ENCODE measurements around the gene TFF2. TPM values are rescaled to one million over a fixed set of nuclear protein-coding genes. Genes with fewer than 3 reads are reported as not detected.

TFF2 gene
- polyA plus RNA-seq, 1 of the 3 experiments (the other 2 are of a cell fraction), result not detected

GRCh38 chr21:42309753-42310213, 41.0 kb downstream of the TFF2 start:
- CTCF ChIA-PET, result interaction anchor here (0.5 to 2.5 kb wide), 57 partner anchors 8 to 283 kb away, joined by 3 to 14 read pairs (median 4); partner anchors contain the start of genes ABCG1 and SLC37A1
- Histone ChIP-seq H3F3A (replicated peaks; ENCODE audit: insufficient read depth) (no peaks in the 10 kb centered on the region), H3K9me2 (no peaks in the 10 kb centered on the region), H3K27me3 (ENCODE audit: insufficient read depth) (no peaks in the 10 kb centered on the region), H3K9ac (no peak overlapping the region), H3K36me3 (replicated peaks in 1 of 2; ENCODE audit: control insufficient read depth in 1 of 2, insufficient read depth in 2 of 2, low read length in 1 of 2) (no peaks in the 10 kb centered on the region), H3K4me1 (ENCODE audit: control insufficient read depth in 1 of 2, insufficient read depth in 2 of 2, low read depth in 1 of 2, low read length in 1 of 2) (peaks cover 0 to 7% of the 10 kb centered on the region in 2 experiments; a peak in 1 of 4 replicates), H3K9me3 (no peaks in the 10 kb centered on the region), H2AFZ (ENCODE audit: low read depth) (no peak overlapping the region), H3K27ac (ENCODE audit: low read depth in 2 of 2, low read length in 1 of 2) (no peak overlapping the region), H3K4me2 (no peak overlapping the region), H3K79me2 (ENCODE audit: insufficient read depth) (no peaks in the 10 kb centered on the region), H3K4me3 (ENCODE audit: low read depth in 2 of 2, low read length in 1 of 2) (no peak overlapping the region), H4K20me1 (ENCODE audit: insufficient read depth) (no peaks in the 10 kb centered on the region)
- 27% methylated on average over 9 of the region's 22 CpGs for WGBS (ENCODE audit: low lambda C conversion rate)
- no peak for TF ChIP-seq NFIC (IDR thresholded peaks at IDR 0.05; ENCODE audit: borderline replicate concordance)
- TF ChIP-seq EZH2phosphoT487 (IDR thresholded peaks at IDR 0.05; ENCODE audit: borderline replicate concordance, low read depth), result no peak
- peak; percentile 41; the same call in 1 of the 2 replicates for TF ChIP-seq SMC3 (IDR thresholded peaks at IDR 0.05; ENCODE audit: low read depth, low read length)
- peak; percentile 64 for TF ChIP-seq RAD21 (IDR thresholded peaks at IDR 0.05; ENCODE audit: low read length)
- TF ChIP-seq CTCF (IDR thresholded peaks at IDR 0.05), result peak; percentile 62
- TF ChIP-seq ZBTB33 (IDR thresholded peaks at IDR 0.05; ENCODE audit: borderline replicate concordance, low read depth), result no peak
- TF ChIP-seq NRF1 (IDR thresholded peaks at IDR 0.05; ENCODE audit: low read depth, low read length), result 0 out of 2 replicates have a peak, but pooled peaks have one; percentile 12
- peak; percentile 73 for TF ChIP-seq GATA2 (CRISPR knock-in tag; IDR thresholded peaks at IDR 0.05)
- POLR2A ChIA-PET, result no interaction called here
- DNase-seq, result peak; percentile 87

GRCh38 chr21:42308914-42309752, 41.7 kb downstream of the TFF2 start:
- Histone ChIP-seq H3K4me2 (no peak overlapping the region), H3K4me1 (ENCODE audit: control insufficient read depth in 1 of 2, insufficient read depth in 2 of 2, low read depth in 1 of 2, low read length in 1 of 2) (peaks cover 0 to 7% of the 10 kb centered on the region in 2 experiments; a peak in 1 of 4 replicates), H3K27ac (ENCODE audit: low read depth in 2 of 2, low read length in 1 of 2) (no peak overlapping the region), H3K4me3 (ENCODE audit: low read depth in 2 of 2, low read length in 1 of 2) (no peak overlapping the region), H3K9me2 (no peaks in the 10 kb centered on the region), H3F3A (replicated peaks; ENCODE audit: insufficient read depth) (no peaks in the 10 kb centered on the region), H3K9me3 (no peaks in the 10 kb centered on the region), H2AFZ (ENCODE audit: low read depth) (no peak overlapping the region), H3K27me3 (ENCODE audit: insufficient read depth) (no peaks in the 10 kb centered on the region), H4K20me1 (ENCODE audit: insufficient read depth) (no peaks in the 10 kb centered on the region), H3K9ac (no peak overlapping the region), H3K36me3 (replicated peaks in 1 of 2; ENCODE audit: control insufficient read depth in 1 of 2, insufficient read depth in 2 of 2, low read length in 1 of 2) (no peaks in the 10 kb centered on the region), H3K79me2 (ENCODE audit: insufficient read depth) (no peaks in the 10 kb centered on the region)
- CTCF ChIA-PET, result interaction anchor here (0.5 to 2.3 kb wide), 41 partner anchors 8 to 284 kb away, joined by 3 to 14 read pairs (median 4); partner anchors contain the start of gene SLC37A1
- WGBS (ENCODE audit: low lambda C conversion rate), result 50% methylated on average over 22 of the region's 23 CpGs
- no peak for TF ChIP-seq POLR2AphosphoS5 (IDR thresholded peaks at IDR 0.05; ENCODE audit: low read depth, low read length)
- no peak for TF ChIP-seq RFX5 (IDR thresholded peaks at IDR 0.05; ENCODE audit: low read length)
- no peak for TF ChIP-seq EZH2phosphoT487 (IDR thresholded peaks at IDR 0.05; ENCODE audit: borderline replicate concordance, low read depth)
- TF ChIP-seq GATA2 (CRISPR knock-in tag; IDR thresholded peaks at IDR 0.05), result no peak
- no peak for TF ChIP-seq REST (IDR thresholded peaks at IDR 0.05; ENCODE audit: low read depth, low read length)
- no peak for TF ChIP-seq PBX3 (IDR thresholded peaks at IDR 0.05)
- no peak for TF ChIP-seq MEF2A (IDR thresholded peaks at IDR 0.05; ENCODE audit: borderline replicate concordance, low read depth)
- no peak for TF ChIP-seq NRF1 (IDR thresholded peaks at IDR 0.05; ENCODE audit: low read depth, low read length)
- POLR2A ChIA-PET, result no interaction called here
- no peak for DNase-seq

Measured in SK-N-SH (cell line).